Neural crest cell (in vitro differentiated cells): ENCODE data around the gene DRAP1. TPM values are rescaled to one million over a fixed set of nuclear protein-coding genes. Genes with fewer than 3 reads are reported as not detected.

Experiments used
- DNase-seq: peaks from one replicate; pipeline ENCODE4 v3.0.0; 2021; ENCODE audit warnings: low read depth, mixed read lengths, low spot score
- H3K27ac Mint-ChIP-seq: one replicate; pipeline ENCODE4 v1.8.0; 2021; ENCODE audit warnings: mild to moderate bottlenecking, mixed read lengths; ENCODE audit not compliant: unreplicated experiment
- H3K27me3 Mint-ChIP-seq: 2 replicates; pipeline ENCODE4 v1.8.0; 2021; ENCODE audit warnings: low read depth, mild to moderate bottlenecking, mixed read lengths
- H3K36me3 Mint-ChIP-seq: 2 replicates; pipeline ENCODE4 v1.8.0; 2021; ENCODE audit warnings: low read depth, mild to moderate bottlenecking, mixed read lengths
- H3K4me1 Mint-ChIP-seq: 2 replicates; pipeline ENCODE4 v1.8.0; 2021; ENCODE audit warnings: mixed read lengths
- H3K4me3 Mint-ChIP-seq: one replicate; pipeline ENCODE4 v1.8.0; 2021; ENCODE audit warnings: mild to moderate bottlenecking, mixed read lengths
- H3K9me3 Mint-ChIP-seq: 2 replicates; pipeline ENCODE4 v1.8.0; 2021; ENCODE audit warnings: mixed read lengths
- total RNA-seq: library from RNA; stranded (reverse); gene quantifications from 2 replicates; pipeline ENCODE4 v1.2.1, GENCODE V29; 2021
- TF ChIP-seq, protein P1 (sequence below): fragments of 200-600 bp; sonication (generic); conservative IDR thresholded peaks from 2 replicates; pipeline ENCODE4 v1.5.0; 2021; ENCODE audit warnings: antibody characterized with exemption, mild to moderate bottlenecking

Gene DRAP1
- total RNA-seq, 1 donor from 2014 or later, result 101 TPM

DNA sequence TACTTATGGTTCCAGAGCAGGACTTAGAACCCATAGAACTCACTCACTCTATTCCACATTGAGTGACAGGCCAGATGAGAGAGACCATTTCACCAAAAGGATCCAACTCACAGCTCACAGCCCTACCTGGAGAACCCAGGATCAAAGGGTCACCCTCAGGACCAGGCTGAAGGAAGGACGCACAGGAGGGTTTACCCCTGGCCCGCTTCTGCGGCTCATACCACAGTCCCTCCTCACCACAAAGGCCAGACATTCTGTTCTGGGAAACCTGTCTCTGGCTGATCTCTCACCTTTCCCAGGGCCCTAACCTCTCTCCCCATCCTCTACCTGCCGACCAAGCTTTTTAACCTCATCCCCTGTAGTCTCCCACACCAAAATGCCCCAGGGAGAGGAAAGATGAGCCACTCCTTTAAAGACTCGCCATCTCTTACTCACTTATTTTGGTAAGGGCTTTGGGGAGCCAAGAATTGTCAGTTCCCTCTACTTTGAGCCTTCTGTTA lies 23.7 kb upstream of the DRAP1 start:
- peak overlapping the region; percentile 65 for H3K4me3 Mint-ChIP-seq
- H3K4me1 Mint-ChIP-seq, result peaks cover 22% of the 10 kb centered on the region
- TF ChIP-seq, protein P1, sequence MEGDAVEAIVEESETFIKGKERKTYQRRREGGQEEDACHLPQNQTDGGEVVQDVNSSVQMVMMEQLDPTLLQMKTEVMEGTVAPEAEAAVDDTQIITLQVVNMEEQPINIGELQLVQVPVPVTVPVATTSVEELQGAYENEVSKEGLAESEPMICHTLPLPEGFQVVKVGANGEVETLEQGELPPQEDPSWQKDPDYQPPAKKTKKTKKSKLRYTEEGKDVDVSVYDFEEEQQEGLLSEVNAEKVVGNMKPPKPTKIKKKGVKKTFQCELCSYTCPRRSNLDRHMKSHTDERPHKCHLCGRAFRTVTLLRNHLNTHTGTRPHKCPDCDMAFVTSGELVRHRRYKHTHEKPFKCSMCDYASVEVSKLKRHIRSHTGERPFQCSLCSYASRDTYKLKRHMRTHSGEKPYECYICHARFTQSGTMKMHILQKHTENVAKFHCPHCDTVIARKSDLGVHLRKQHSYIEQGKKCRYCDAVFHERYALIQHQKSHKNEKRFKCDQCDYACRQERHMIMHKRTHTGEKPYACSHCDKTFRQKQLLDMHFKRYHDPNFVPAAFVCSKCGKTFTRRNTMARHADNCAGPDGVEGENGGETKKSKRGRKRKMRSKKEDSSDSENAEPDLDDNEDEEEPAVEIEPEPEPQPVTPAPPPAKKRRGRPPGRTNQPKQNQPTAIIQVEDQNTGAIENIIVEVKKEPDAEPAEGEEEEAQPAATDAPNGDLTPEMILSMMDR, result no peak
- peaks cover 38% of the 10 kb centered on the region for H3K27me3 Mint-ChIP-seq
- H3K9me3 Mint-ChIP-seq, result no peaks in the 10 kb centered on the region
- H3K27ac Mint-ChIP-seq, result no peak overlapping the region
- no peak for DNase-seq
- H3K36me3 Mint-ChIP-seq, result no peaks in the 10 kb centered on the region

DNA sequence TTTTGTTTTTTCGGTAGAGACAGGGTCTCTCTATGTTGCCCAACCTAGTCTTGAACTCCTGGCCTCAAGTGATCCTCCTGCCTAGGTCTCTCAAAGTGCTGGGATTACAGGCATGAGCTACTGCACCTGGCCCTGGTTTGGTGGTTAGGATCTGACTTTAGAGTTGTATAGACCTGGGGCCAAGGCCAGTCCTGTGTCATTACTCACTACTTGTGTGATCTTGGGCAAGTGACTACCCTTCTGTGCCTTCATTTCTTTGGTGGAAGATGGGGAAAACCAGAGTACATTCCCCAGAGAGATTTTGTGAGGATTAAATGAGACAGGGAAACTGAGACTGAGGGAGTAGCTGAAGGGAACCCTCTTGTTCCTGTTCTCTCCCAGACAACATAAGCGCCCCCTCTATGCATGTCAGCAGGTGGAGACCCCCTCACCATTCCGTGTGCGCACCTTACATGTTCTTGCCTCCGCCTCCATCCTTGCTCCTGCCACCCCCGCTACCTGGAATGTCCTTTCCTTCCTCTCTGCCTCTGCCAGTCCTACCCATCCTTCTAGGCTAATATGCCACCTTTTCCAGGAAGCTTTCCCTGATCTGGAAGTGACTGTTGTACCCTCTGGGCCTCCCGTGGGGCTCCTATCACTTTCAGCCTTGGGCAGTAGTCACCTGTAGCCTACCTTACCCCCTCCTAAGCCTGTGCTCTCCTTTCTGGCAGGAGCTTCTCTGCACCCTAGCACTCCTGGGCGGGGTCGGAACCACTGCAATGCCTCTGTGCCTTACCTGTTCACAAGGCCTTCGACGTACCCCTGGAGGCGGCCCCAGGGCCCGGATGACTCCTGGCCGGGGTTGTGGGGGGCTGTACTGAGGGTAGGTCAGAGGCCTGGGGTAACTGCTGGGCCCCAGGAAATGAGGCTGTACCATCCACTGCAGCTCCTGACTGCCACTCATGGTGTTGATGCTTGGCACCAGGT lies 22.9 kb upstream of the DRAP1 start:
- TF ChIP-seq, protein P1, result no peak
- Mint-ChIP-seq H3K4me1 (peaks cover 28% of the 10 kb centered on the region), H3K4me3 (peak overlapping the region; percentile 65), H3K27me3 (peaks cover 46% of the 10 kb centered on the region), H3K9me3 (no peaks in the 10 kb centered on the region), H3K27ac (no peak overlapping the region), H3K36me3 (no peaks in the 10 kb centered on the region)
- DNase-seq, result no peak

DNA sequence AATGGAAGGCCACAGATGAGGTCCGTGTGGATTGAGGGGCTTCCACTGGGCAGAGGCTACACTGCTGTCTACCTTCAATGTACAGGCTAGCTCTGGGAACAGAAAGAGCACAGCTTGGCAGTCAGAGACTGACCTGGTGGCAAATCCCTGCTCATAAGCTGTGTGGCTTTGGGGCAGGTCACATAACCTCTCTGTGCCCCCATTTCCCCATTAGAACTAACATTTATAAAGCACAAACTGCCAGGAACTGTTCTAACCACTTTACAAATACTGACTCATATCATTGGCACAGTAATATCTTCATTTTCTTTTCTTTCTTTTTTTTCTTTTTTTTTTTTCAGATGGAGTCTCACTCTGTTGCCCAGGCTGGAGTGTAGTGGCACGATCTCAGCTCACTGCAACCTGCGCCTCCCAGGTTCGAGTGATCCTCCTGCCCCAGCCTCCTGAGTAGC lies 22.2 kb upstream of the DRAP1 start:
- TF ChIP-seq, protein P1, result no peak
- H3K27ac Mint-ChIP-seq, result no peak overlapping the region
- peaks cover 54% of the 10 kb centered on the region for H3K27me3 Mint-ChIP-seq
- no peaks in the 10 kb centered on the region for H3K36me3 Mint-ChIP-seq
- peak overlapping the region; percentile 38 for H3K4me3 Mint-ChIP-seq
- no peak for DNase-seq
- no peaks in the 10 kb centered on the region for H3K9me3 Mint-ChIP-seq
- peaks cover 28% of the 10 kb centered on the region for H3K4me1 Mint-ChIP-seq

DNA sequence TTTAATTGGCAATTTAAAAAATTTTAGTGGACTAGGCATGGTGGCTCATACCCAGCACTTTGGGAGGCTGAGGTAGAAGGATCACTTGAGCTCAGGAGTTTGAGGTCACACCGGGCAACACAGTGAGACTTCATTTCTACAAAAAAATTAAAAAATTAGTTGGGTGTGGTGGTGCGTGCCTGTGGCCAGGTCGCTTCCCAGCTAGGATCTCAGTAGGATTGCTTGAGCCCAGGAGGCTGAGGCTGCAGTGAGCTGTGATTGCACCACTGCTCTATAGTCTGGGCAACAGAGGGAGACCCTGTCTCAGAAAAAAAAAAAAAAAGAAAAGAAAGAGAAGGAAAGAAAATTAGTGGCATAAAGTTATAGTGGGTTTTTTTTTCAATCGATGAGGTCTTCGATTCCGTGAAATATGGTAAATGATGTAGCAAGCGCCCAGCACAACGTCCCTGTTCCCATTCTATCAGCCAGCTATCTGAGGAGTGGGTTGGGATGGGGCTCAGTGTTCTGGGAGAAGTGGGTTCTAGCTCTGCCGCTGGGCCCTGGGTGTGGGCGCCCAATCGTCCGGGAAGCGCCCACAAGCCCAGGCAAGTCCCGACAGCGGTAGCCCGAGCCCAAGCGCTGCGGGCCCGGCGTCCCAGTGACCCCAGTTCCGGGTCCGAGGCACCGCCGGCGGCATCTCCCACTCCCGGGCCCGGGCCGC lies 20.4 kb upstream of the DRAP1 start:
- DNase-seq, result no peak
- peaks cover 60% of the 10 kb centered on the region for H3K27me3 Mint-ChIP-seq
- H3K27ac Mint-ChIP-seq, result no peak overlapping the region
- H3K36me3 Mint-ChIP-seq, result no peaks in the 10 kb centered on the region
- H3K4me3 Mint-ChIP-seq, result peak overlapping the region; percentile 87
- no peaks in the 10 kb centered on the region for H3K9me3 Mint-ChIP-seq
- TF ChIP-seq, protein P1, result no peak
- peaks cover 34% of the 10 kb centered on the region for H3K4me1 Mint-ChIP-seq

DNA sequence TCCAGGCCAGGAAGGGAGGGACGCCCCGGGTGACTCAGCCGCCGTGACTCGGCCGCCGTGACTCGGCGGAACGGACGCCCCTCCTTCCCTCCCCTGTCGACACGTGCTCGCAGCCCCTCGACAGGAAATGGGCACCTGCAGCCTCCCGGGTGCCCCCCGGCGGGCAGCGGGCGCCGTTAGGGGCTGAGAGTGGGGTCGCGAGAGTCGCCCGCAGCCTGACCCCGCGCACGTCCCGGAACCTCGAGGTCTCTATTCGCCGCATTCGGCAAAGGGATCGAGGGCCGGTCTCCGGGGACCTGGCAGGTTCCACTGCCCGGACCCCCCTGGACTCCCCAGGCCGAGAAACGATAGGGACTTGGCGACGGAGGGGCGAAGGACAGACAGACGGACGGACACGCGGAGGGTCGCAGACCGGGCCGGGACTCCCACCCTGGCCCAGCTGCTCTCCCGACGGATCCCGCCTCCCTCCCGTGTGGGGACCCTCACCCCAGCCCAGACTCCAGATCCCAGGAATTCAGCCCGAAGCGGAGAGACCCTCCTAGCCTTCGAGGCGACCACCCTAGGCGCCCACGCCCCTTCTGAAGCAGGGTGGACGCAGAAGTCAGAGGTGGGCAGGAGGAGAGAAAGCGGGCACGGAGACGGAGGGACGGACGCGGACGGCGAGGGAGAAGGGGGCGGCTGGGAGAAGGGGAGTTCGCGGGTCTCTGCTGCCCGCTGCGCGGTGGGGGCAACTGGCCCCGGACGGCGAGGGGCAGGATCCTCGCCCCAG lies 19.7 kb upstream of the DRAP1 start:
- Mint-ChIP-seq H3K9me3 (no peaks in the 10 kb centered on the region), H3K27ac (no peak overlapping the region), H3K4me1 (peaks cover 35% of the 10 kb centered on the region), H3K27me3 (peaks cover 64% of the 10 kb centered on the region), H3K36me3 (no peaks in the 10 kb centered on the region), H3K4me3 (peak overlapping the region; percentile 57)
- DNase-seq, result no peak
- TF ChIP-seq, protein P1, result no peak
